ENCODE results near the gene NAALADL2.
"Not testable (repeated sequence)": the region's sequence is repeated elsewhere in the genome, so short reads cannot be mapped to it uniquely, and the experiment has no call there.

Gene NAALADL2

DNA sequence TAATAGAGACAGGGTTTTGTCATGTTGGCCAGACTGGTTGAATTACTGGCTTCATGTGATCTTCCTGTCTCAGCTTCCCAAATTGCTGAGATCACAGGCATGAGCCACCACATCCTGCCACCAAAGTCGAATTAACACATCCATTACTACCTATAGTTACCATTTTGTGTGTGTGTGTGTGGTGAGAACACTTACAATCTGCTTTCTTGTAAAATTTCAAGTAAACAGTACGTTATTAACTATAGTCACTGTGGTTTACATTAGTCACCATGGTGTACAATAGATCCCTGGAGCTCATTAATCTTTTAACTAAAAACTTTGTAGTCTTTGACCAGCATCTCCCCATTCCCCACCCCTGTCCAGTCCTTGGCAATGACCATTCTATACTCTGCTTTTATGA lies 270.0 kb downstream of the NAALADL2 start:
- peaks cover 4% of the 10 kb centered on the region for H3K9me3 Mint-ChIP-seq
- no peak overlapping the region for H3K27ac Mint-ChIP-seq
- no peak overlapping the region for H3K4me3 Mint-ChIP-seq
- DNase-seq (ENCODE audit: low spot score): no peak
- no peaks in the 10 kb centered on the region for H3K27me3 Mint-ChIP-seq (ENCODE audit: low read depth)
- no peaks in the 10 kb centered on the region for H3K36me3 Mint-ChIP-seq (ENCODE audit: low read depth)
- no peaks in the 10 kb centered on the region for H3K4me1 Mint-ChIP-seq (ENCODE audit: low read depth)

DNA sequence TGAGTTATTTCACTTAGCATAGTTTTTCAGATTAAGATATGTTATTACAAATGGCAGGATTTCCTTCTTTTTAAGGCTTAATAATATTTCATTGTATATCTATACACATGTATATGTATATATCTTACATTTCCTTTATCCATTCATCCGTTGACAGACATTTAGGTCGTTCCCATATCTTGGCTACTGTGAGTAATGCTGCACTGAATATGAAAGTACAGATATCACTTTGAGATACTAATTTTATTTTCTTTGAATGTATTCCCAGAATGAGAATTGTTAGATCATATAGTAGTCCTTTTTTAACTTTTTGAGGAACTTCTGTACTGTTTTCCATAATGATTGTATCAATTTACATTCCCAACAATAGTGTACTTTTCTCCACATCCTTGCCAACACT lies 270.4 kb downstream of the NAALADL2 start:
- no peaks in the 10 kb centered on the region for H3K4me1 Mint-ChIP-seq (ENCODE audit: low read depth)
- H3K27me3 Mint-ChIP-seq (ENCODE audit: low read depth): no peaks in the 10 kb centered on the region
- H3K27ac Mint-ChIP-seq: no peak overlapping the region
- DNase-seq (ENCODE audit: low spot score): no peak
- H3K4me3 Mint-ChIP-seq: no peak overlapping the region
- H3K36me3 Mint-ChIP-seq (ENCODE audit: low read depth): no peaks in the 10 kb centered on the region
- peaks cover 5% of the 10 kb centered on the region for H3K9me3 Mint-ChIP-seq

DNA sequence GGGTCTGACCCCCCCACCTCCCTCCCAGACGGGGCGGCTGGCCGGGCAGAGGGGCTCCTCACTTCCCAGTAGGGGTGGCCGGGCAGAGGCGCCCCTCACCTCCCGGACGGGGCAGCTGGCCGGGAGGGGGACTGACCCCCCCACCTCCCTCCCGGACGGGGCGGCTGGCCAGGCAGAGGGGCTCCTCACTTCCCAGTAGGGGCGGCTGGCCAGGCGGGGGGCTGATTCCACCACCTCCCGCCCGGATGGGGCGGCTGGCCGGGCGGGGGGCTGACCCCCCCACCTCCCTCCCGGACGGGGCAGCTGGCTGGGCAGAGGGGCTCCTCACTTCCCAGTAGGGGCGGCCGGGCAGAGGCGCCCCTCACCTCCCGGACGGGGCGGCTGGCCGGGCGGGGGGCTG lies 272.7 kb downstream of the NAALADL2 start:
- H3K4me3 Mint-ChIP-seq; H3K27me3 Mint-ChIP-seq (ENCODE audit: low read depth); H3K9me3 Mint-ChIP-seq; DNase-seq (ENCODE audit: low spot score); H3K4me1 Mint-ChIP-seq (ENCODE audit: low read depth); H3K27ac Mint-ChIP-seq; H3K36me3 Mint-ChIP-seq (ENCODE audit: low read depth): not testable (repeated sequence)

DNA sequence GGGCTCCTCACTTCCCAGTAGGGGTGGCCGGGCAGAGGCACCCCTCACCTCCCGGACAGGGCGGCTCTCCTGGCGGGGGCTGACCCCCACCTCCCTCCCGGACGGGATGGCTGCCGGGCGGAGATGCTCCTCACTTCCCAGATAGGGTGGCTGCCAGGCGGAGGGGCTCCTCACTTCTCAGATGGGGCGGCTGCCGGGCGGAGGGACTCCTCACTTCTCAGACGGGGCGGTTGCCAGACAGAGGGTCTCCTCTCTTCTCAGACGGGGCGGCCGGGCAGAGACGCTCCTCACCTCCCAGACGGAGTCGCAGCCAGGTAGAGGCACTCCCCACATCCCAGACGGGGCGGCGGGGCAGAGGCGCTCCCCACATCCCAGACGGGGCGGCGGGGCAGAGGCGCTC lies 273.6 kb downstream of the NAALADL2 start:
- H3K9me3 Mint-ChIP-seq; H3K36me3 Mint-ChIP-seq (ENCODE audit: low read depth); H3K27me3 Mint-ChIP-seq (ENCODE audit: low read depth); H3K27ac Mint-ChIP-seq; H3K4me3 Mint-ChIP-seq; H3K4me1 Mint-ChIP-seq (ENCODE audit: low read depth); DNase-seq (ENCODE audit: low spot score): not testable (repeated sequence)

DNA sequence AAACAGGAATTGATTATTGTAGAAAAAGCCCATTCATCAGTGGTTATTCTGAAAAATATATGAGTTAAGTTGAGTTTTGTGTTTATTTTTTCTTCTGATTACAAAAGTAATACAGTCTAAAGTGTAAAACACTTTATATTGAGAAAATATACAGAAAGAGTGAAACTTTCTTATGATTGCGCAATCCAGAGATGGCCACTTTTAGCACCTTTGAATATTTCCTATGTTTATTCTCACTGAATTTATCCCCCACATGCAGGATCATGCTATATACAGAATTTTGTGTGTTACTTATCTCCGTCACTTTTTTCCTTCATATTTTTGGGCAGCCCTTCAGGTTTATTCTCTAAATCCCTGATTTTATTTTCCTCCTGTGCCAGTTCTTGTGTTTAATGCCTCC lies 285.2 kb downstream of the NAALADL2 start:
- no peaks in the 10 kb centered on the region for H3K36me3 Mint-ChIP-seq (ENCODE audit: low read depth)
- no peak for DNase-seq (ENCODE audit: low spot score)
- H3K4me3 Mint-ChIP-seq: no peak overlapping the region
- H3K9me3 Mint-ChIP-seq: peaks cover 17% of the 10 kb centered on the region
- H3K27me3 Mint-ChIP-seq (ENCODE audit: low read depth): no peaks in the 10 kb centered on the region
- H3K4me1 Mint-ChIP-seq (ENCODE audit: low read depth): no peaks in the 10 kb centered on the region
- H3K27ac Mint-ChIP-seq: no peak overlapping the region

DNA sequence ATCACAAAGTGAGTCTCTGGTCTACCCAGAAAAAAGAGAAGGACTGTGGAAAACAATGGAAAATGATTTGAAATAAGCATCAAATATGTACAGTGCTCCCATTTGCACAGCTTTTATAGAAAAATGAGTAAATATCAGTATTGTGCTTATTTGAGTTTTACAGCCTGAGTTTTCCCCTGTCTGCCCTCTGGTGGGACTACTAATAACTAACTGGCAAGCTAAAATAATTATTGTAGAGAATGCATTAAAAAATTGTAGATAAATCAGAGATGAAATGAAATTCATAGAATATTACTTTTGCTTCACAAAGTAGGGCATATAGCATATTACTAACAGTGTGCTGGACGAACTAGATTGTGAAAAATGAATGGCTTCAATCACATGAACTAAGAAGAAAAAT lies 287.1 kb downstream of the NAALADL2 start:
- DNase-seq (ENCODE audit: low spot score): no peak
- H3K4me3 Mint-ChIP-seq: no peak overlapping the region
- no peak overlapping the region for H3K27ac Mint-ChIP-seq
- H3K36me3 Mint-ChIP-seq (ENCODE audit: low read depth): no peaks in the 10 kb centered on the region
- H3K27me3 Mint-ChIP-seq (ENCODE audit: low read depth): no peaks in the 10 kb centered on the region
- H3K9me3 Mint-ChIP-seq: peaks cover 5% of the 10 kb centered on the region
- no peaks in the 10 kb centered on the region for H3K4me1 Mint-ChIP-seq (ENCODE audit: low read depth)

DNA sequence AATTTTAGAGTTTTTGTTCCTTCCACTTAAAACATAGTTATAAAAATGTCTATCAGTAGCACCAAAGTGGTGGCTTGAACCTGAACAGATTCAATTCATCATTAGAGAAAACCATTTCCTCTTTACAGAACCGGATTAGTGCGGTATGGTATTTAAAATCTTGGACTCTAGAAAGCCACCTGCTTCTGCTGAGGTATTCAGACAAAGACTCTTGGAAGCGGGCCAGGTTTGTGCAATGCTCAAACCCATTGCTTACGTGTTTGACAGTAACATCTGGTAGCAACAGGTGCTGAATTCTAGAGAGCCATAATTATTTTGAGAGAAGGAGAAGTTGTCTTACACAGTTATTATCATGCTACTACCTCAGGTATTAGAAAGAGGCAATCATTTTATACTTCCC lies 290.5 kb downstream of the NAALADL2 start:
- H3K27me3 Mint-ChIP-seq (ENCODE audit: low read depth): no peaks in the 10 kb centered on the region
- H3K36me3 Mint-ChIP-seq (ENCODE audit: low read depth): no peaks in the 10 kb centered on the region
- no peak for DNase-seq (ENCODE audit: low spot score)
- no peak overlapping the region for H3K4me3 Mint-ChIP-seq
- H3K27ac Mint-ChIP-seq: no peak overlapping the region
- H3K9me3 Mint-ChIP-seq: peaks cover 5% of the 10 kb centered on the region
- no peaks in the 10 kb centered on the region for H3K4me1 Mint-ChIP-seq (ENCODE audit: low read depth)

DNA sequence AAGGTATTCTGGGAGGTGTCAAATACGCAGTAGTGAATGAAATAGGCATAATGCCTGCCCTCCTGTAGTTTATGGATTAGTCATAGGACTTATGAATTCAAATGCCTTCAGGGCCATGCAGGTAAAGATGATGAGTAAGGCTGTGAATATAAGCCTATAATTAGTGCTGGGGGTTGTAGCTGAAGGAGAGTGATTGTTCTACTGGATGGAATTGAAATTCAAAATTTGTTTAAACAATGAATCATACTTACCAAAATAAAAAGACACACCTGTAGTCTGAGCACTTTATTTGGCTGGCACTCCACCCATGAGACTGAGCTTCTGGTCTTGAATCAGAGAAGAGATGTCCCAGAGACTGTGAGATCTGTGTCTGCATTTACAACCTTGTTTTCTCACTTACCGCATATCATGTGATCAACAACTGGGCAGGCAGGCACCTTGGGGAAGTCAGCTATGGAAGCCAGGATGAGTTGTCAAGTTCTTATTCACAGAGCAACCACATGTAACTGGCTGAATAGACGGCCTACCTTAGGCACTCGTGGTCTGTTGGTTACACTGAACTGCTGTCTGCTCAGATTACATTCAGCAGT lies 291.8 kb downstream of the NAALADL2 start:
- no peak overlapping the region for H3K27ac Mint-ChIP-seq
- DNase-seq (ENCODE audit: low spot score): no peak
- no peak overlapping the region for H3K4me3 Mint-ChIP-seq
- H3K27me3 Mint-ChIP-seq (ENCODE audit: low read depth): no peaks in the 10 kb centered on the region
- H3K4me1 Mint-ChIP-seq (ENCODE audit: low read depth): no peaks in the 10 kb centered on the region
- H3K9me3 Mint-ChIP-seq: peaks cover 5% of the 10 kb centered on the region
- no peaks in the 10 kb centered on the region for H3K36me3 Mint-ChIP-seq (ENCODE audit: low read depth)

DNA sequence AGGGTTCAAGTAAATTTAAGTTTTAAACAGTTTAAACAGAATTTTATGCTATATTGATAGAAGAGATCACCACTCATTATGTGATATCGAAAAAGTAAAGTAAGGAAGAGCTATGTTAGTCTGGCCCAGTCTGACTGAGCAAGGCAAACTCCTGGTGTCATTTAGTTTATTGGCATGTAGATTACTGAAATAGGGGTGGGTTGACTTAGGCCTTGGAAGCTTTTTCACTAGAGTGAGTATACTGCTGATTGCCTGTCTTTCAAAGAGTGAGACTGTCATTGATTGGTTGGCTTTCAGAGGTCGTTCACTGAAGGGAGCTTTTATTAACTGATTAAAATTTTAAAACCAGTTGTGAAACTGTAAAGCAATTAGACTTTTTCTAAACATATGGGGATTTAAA lies 294.5 kb downstream of the NAALADL2 start:
- H3K36me3 Mint-ChIP-seq (ENCODE audit: low read depth): no peaks in the 10 kb centered on the region
- no peak overlapping the region for H3K4me3 Mint-ChIP-seq
- H3K27ac Mint-ChIP-seq: no peak overlapping the region
- DNase-seq (ENCODE audit: low spot score): no peak
- no peaks in the 10 kb centered on the region for H3K27me3 Mint-ChIP-seq (ENCODE audit: low read depth)
- no peaks in the 10 kb centered on the region for H3K9me3 Mint-ChIP-seq
- no peaks in the 10 kb centered on the region for H3K4me1 Mint-ChIP-seq (ENCODE audit: low read depth)

DNA sequence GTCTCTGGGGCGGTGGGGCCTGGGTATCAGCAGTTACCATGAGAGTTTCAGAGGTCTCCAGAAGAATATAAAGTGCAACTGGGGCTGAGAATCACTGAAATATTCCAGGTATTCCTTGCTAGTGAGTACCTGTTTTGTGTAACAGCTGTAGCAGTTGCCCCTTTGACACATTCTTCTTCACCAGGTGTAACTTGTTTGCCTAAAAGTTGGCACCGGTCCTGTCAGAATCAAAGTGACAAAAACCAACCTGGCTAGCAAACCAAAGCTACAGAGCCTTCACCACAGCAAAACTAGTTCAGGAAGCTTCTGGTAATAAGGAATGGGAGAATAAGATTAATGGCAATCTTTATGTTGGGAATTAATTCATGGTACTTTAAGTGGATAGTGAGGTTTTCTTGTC lies 296.0 kb downstream of the NAALADL2 start:
- H3K4me3 Mint-ChIP-seq: no peak overlapping the region

DNA sequence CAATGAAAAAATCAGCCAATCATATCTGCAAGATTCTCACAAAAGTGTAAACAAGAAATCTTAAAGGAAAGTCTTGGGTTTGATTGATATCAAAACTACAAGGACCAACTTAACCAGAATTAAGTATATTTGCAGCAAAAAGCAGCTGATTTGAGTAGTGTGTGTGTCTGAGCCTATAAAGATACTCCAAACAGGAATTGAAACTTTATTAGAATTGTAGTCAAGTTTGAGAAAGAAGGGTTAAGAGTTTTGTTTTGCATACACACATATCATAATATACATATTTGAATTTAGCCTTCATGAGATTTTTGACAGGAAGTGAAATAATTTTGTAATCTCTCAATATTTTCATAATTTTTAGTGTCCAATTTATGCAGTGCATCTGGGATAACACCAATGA lies 300.1 kb downstream of the NAALADL2 start:
- no peak overlapping the region for H3K27ac Mint-ChIP-seq
- no peaks in the 10 kb centered on the region for H3K27me3 Mint-ChIP-seq (ENCODE audit: low read depth)
- no peaks in the 10 kb centered on the region for H3K9me3 Mint-ChIP-seq
- DNase-seq (ENCODE audit: low spot score): no peak
- H3K36me3 Mint-ChIP-seq (ENCODE audit: low read depth): no peaks in the 10 kb centered on the region
- H3K4me1 Mint-ChIP-seq (ENCODE audit: low read depth): no peaks in the 10 kb centered on the region
- H3K4me3 Mint-ChIP-seq: no peak overlapping the region

More for the DNA sequence above, 296.0 kb downstream of the NAALADL2 start:
- no peak for DNase-seq (ENCODE audit: low spot score)
- no peaks in the 10 kb centered on the region for H3K36me3 Mint-ChIP-seq (ENCODE audit: low read depth)
- H3K9me3 Mint-ChIP-seq: no peaks in the 10 kb centered on the region
- no peaks in the 10 kb centered on the region for H3K27me3 Mint-ChIP-seq (ENCODE audit: low read depth)
- no peak overlapping the region for H3K27ac Mint-ChIP-seq
- no peaks in the 10 kb centered on the region for H3K4me1 Mint-ChIP-seq (ENCODE audit: low read depth)

DNA sequence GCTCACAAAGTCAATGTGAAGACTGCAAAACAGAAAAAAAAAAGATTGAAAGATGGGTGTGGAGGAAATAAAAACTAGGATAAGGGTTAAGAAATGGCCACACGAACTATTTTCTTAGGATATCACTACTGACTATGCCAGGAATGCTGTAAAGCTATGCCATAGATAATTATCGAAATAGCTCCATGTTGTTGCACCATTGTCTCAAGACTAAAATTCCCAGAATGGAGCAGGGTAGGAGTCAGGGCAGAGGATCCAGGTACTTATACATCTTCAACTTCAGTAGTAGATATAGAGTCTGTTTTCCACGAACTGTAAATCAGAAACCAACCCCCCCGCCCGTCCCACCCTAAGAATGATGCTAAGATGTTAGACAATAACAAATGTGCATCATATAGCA lies 302.2 kb downstream of the NAALADL2 start:
- no peak overlapping the region for H3K4me3 Mint-ChIP-seq
- no peak overlapping the region for H3K27ac Mint-ChIP-seq
- H3K9me3 Mint-ChIP-seq: no peaks in the 10 kb centered on the region
- H3K36me3 Mint-ChIP-seq (ENCODE audit: low read depth): no peaks in the 10 kb centered on the region
- H3K27me3 Mint-ChIP-seq (ENCODE audit: low read depth): no peaks in the 10 kb centered on the region
- no peaks in the 10 kb centered on the region for H3K4me1 Mint-ChIP-seq (ENCODE audit: low read depth)
- no peak for DNase-seq (ENCODE audit: low spot score)

DNA sequence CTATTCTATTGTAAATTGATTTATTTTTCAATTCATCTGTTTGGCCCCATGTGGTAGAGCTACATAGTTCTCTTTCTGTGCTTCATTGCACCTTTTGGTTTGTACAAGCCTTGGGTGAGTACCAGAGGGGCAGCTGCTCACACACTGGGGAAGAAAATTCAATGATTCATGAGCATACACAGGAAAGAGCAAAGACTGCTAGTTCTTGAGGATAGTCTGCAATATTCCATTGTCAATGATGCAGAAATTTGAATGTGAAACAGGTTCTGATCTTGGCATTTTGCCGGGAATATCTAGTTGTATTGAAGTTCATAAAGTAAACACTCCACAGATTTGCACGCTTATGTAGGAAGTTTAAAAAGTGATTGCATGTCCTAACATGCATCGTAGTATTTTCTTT lies 304.6 kb downstream of the NAALADL2 start:
- Mint-ChIP-seq H3K36me3 (ENCODE audit: low read depth) (no peaks in the 10 kb centered on the region), H3K9me3 (no peaks in the 10 kb centered on the region), H3K27me3 (ENCODE audit: low read depth) (no peaks in the 10 kb centered on the region), H3K27ac (no peak overlapping the region), H3K4me1 (ENCODE audit: low read depth) (no peaks in the 10 kb centered on the region), H3K4me3 (no peak overlapping the region)
- DNase-seq (ENCODE audit: low spot score): no peak

DNA sequence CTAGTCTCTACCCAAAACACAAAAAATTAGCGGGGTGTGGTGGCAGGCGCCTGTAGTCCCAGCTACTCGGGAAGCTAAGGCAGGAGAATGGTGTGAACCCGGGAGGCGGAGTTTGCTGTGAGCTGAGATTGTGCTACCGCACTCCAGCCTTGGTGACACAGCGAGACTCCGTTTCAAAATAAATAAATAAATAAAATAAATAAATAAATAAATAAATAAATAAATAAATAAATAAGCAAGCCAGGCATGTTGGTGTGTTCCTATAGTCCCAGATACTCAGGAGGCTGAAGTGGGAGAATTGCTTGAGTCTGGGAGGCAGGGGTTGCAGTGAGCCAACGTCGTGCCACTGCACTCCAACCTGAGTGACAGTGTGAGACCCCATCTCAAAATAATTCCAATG lies 314.0 kb downstream of the NAALADL2 start:
- not testable (repeated sequence) for H3K4me3 Mint-ChIP-seq; H3K27me3 Mint-ChIP-seq (ENCODE audit: low read depth); H3K27ac Mint-ChIP-seq; H3K4me1 Mint-ChIP-seq (ENCODE audit: low read depth); H3K36me3 Mint-ChIP-seq (ENCODE audit: low read depth); H3K9me3 Mint-ChIP-seq; DNase-seq (ENCODE audit: low spot score)

DNA sequence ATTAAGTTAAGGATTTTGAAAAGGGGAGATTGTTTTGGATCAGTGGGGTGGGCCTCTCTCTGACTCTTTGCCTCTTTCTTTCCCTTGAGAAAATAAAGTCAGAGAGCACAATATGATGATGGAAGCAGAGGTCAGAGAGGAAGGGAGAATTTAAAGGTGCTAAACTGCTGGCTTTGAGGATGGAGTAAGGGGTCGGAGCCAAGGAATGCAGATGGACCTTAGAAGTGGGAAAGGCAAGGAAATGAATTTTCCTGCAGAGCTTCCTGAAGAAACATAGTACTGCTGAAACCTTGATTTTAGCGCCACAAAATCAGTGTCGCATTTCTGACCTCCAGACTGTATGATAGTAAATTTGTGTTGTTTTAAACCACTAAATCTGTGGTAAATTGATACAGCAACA lies 317.4 kb downstream of the NAALADL2 start:
- Mint-ChIP-seq H3K27ac (no peak overlapping the region), H3K4me3 (no peak overlapping the region), H3K4me1 (ENCODE audit: low read depth) (no peaks in the 10 kb centered on the region), H3K36me3 (ENCODE audit: low read depth) (no peaks in the 10 kb centered on the region), H3K9me3 (no peaks in the 10 kb centered on the region), H3K27me3 (ENCODE audit: low read depth) (no peaks in the 10 kb centered on the region)
- DNase-seq (ENCODE audit: low spot score): no peak

All from T-helper 2 cell treated with Interferon-gamma antibody and Interleukin-4, amounts not matched to agents 5 μg/mL and 100 μg/mL, for 36 hours (primary cell).